Stimulated activated naive B cell treated with anti-CD40 and anti-IgM and Interleukin-4, amounts not matched to agents 10 μg/mL and 1 μg/mL and 100 μg/mL, for 72 hours (primary cell): Measurements from ENCODE around the gene TSPAN15.

Experiments used
- ATAC-seq, 2 donors: fragments of 150-1000 bp; cut with Tn5 transposase; replicated peaks; 2 replicates each; pipeline ENCODE4 v1.10.0; 2021; ENCODE audit warnings: moderate library complexity in 1 of 2
- DNase-seq: peaks from one replicate; pipeline ENCODE4 v3.0.0; 2021
- H3K27ac Mint-ChIP-seq: one replicate; pipeline ENCODE4 v1.8.0; 2022; ENCODE audit warnings: mild to moderate bottlenecking, mixed read lengths
- H3K27me3 Mint-ChIP-seq, 2 donors: one replicate each; pipeline ENCODE4 v1.8.0; 2022; ENCODE audit warnings: mixed read lengths in 2 of 2
- H3K36me3 Mint-ChIP-seq, 2 donors: one replicate each; pipeline ENCODE4 v1.8.0; 2022; ENCODE audit warnings: mixed read lengths in 2 of 2, mild to moderate bottlenecking in 1 of 2
- H3K4me1 Mint-ChIP-seq, 2 donors: one replicate each; pipeline ENCODE4 v1.8.0; 2022; ENCODE audit warnings: mixed read lengths in 2 of 2, mild to moderate bottlenecking in 1 of 2
- H3K4me3 Mint-ChIP-seq, 2 donors: one replicate each; pipeline ENCODE4 v1.8.0; 2022; ENCODE audit warnings: mild to moderate bottlenecking in 2 of 2, mixed read lengths in 2 of 2, moderate library complexity in 1 of 2
- H3K9me3 Mint-ChIP-seq, 2 donors: one replicate each; pipeline ENCODE4 v1.8.0; 2022; ENCODE audit warnings: mixed read lengths in 2 of 2, mild to moderate bottlenecking in 1 of 2

The TSPAN15 gene

DNA sequence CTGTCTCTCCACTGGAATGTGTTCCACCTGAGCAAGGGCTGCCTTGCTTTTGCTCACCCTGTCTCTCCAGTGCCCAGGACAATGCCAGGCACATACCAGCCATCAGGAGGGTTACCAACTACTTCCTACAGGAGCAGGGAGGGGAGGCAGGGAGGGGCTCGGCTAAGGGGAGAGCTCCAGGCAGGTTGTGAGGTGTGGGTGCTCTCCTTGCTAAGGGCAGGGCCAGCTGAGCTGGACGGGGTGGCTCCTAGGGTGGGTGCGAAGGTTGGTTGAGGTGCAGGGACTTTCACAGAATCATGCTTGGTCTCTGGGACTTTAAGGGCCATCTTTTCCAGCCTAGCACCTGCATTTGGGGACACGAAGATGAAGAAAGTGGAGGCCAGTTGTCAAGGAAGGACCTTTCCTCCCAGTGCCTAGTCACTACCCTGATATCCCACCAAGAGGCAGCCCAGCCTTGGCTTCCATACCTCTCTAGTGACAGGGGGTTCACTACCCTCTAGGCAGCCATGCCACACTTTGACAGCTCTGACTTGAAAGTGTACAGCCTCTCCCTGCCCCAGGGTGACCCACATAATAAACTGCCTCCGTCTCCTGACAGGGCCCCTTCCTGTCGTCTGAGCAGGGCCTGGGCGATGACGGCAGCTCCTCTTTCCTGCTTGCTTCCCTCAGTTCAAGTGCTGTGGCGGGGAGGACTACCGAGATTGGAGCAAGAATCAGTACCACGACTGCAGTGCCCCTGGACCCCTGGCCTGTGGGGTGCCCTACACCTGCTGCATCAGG lies 46.5 kb downstream of the TSPAN15 start:
- H3K9me3 Mint-ChIP-seq: no peaks in the 10 kb centered on the region
- no peaks in the 10 kb centered on the region for H3K36me3 Mint-ChIP-seq
- H3K4me3 Mint-ChIP-seq: no peak overlapping the region
- no peak for ATAC-seq
- DNase-seq: no peak
- H3K27me3 Mint-ChIP-seq: peaks cover 0 to 3% of the 10 kb centered on the region in 2 donors
- no peak overlapping the region for H3K27ac Mint-ChIP-seq
- H3K4me1 Mint-ChIP-seq: no peaks in the 10 kb centered on the region

DNA sequence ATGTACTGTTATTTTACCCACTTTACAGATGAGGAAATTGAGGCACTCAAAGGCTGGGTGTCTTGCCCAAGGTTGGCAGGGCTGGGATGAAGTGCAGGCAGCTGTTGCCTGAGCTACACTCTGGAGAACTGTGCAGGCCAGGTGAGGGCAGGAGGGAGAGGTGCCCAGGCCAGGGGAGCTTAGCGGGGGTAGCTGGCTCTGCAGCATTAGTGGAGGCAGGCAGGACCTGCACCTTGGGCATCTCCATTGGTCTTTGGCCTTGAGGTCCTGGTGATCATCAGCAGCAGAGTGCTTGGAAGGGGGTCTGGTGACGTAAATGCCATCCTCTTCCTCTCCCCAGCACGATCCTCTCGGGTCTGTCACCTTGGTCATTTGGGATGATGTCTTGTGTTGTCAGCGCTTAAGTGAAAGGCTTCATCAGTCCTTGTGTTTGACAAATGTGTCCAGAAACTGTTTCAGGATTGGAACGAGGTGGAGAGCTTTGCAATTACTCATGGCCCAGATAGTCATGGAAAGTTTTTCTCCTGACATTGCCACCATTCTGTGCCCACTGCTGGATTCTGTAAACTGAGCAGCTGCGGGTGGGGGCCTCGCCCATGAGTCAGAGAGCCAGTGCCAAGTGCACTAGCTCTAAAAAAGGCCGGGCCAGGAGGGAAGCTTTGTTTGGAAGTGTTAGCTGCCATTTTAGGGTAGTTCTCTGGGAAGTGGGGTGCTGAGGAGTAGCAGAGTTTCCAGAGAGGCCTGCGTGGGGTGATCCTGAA lies 47.6 kb downstream of the TSPAN15 start:
- no peak for DNase-seq
- no peaks in the 10 kb centered on the region for H3K9me3 Mint-ChIP-seq
- no peak for ATAC-seq
- H3K36me3 Mint-ChIP-seq: no peaks in the 10 kb centered on the region
- H3K27ac Mint-ChIP-seq: no peak overlapping the region
- peaks cover 0 to 3% of the 10 kb centered on the region in 2 donors for H3K27me3 Mint-ChIP-seq
- no peak overlapping the region for H3K4me3 Mint-ChIP-seq
- no peaks in the 10 kb centered on the region for H3K4me1 Mint-ChIP-seq

- peak overlapping the region; percentile 53 for H3K27ac Mint-ChIP-seq
- no peaks in the 10 kb centered on the region for H3K4me1 Mint-ChIP-seq
- no peaks in the 10 kb centered on the region for H3K36me3 Mint-ChIP-seq
- DNase-seq (no peak), ATAC-seq (no peak)
- no peak overlapping the region for H3K4me3 Mint-ChIP-seq
- H3K9me3 Mint-ChIP-seq: no peaks in the 10 kb centered on the region
- peaks cover 0 to 3% of the 10 kb centered on the region in 2 donors for H3K27me3 Mint-ChIP-seq
Observed at GRCh38 chr10:69499726-69500689, 48.7 kb downstream of the TSPAN15 start.

DNA sequence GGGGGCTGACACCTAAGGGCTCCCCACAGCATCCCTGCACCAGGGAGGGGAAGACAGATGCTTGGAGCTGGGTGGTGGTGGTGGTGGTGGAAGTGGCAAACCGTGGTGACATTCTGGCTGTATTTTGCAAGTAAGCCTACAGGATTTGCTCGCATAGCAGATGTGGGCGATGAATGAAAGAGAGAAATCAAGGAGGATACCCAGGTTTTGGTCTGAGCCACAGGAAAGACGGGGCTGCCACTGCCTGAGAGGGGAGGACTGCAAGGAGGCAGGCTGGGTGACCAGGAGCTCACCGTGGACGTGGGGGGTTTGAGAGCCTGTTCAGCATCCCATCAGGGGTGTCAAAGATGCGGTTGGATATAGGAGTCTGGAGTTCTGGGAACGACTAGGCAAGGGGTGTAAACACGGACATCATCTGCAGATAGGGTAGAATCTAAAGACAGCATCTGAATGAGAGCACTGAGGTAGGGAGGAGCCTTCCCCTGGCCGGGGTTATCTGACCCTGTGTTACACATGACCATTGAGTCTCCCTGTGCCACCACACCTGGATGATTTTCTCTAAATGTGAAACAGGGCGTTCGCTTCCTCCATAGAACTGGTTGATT lies 49.7 kb downstream of the TSPAN15 start:
- Mint-ChIP-seq H3K27me3 (peaks cover under 1 to 2% of the 10 kb centered on the region in 2 donors), H3K36me3 (no peaks in the 10 kb centered on the region), H3K4me1 (no peaks in the 10 kb centered on the region), H3K4me3 (no peak overlapping the region), H3K9me3 (no peaks in the 10 kb centered on the region), H3K27ac (no peak overlapping the region)
- DNase-seq (no peak), ATAC-seq (no peak)

DNA sequence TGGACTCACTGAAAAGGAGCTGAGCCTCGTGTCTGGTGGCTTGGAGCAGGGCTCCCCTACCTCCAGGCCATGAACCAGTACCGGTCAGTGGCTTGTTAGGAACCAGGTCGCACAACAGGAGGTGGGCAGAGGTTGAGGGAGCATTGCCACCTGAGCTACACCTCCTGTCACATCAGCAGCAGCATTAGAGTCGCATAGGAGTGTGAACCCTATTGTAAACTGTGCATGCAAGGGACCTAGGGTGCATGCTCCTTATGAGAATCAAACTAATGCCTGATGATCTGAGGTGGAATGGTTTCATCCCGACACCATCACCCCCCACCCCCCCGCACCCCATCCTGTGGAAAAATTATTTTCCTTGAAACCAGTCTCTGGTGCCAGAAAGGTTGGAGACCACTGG lies 50.4 kb downstream of the TSPAN15 start:
- peaks cover 0 to 9% of the 10 kb centered on the region in 2 donors for H3K27me3 Mint-ChIP-seq
- H3K4me3 Mint-ChIP-seq: no peak overlapping the region
- no peak overlapping the region for H3K27ac Mint-ChIP-seq

DNA sequence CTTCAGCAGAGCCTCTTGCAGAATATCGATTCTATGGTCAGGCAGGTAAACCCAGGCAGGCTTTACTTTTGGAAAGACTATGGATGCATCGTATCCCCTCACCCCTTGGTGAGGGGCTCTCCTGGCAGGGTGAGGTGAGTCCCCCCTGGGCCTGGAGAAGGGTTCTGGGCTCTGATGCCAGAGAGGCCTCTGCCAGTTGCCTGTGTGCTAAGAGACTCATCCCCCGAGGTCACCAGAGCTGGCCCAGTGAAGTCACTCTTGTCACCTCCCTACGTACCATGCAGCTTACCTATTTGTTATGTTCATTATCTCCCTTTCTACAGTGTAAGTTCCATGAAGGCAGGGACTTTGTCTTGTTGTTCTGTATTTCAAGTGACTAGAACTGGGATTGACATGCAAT lies 51.3 kb downstream of the TSPAN15 start:
- Mint-ChIP-seq H3K36me3 (no peaks in the 10 kb centered on the region), H3K27ac (no peak overlapping the region), H3K4me1 (peaks cover 1 to 4% of the 10 kb centered on the region in 2 donors), H3K9me3 (no peaks in the 10 kb centered on the region), H3K27me3 (peaks cover 0 to 10% of the 10 kb centered on the region in 2 donors), H3K4me3 (no peak overlapping the region)
- ATAC-seq: no peak
- no peak for DNase-seq

More for the DNA sequence above, 50.4 kb downstream of the TSPAN15 start:
- H3K36me3 Mint-ChIP-seq: no peaks in the 10 kb centered on the region
- no peaks in the 10 kb centered on the region for H3K9me3 Mint-ChIP-seq
- no peaks in the 10 kb centered on the region for H3K4me1 Mint-ChIP-seq
- no peak for DNase-seq
- ATAC-seq: no peak

GRCh38 chr10:69503001-69503895 lies 52.0 kb downstream of the TSPAN15 start:
- no peak overlapping the region for H3K27ac Mint-ChIP-seq
- no peaks in the 10 kb centered on the region for H3K9me3 Mint-ChIP-seq
- peaks cover 5 to 7% of the 10 kb centered on the region in 2 donors for H3K4me1 Mint-ChIP-seq
- peaks cover 0 to 16% of the 10 kb centered on the region in 2 donors for H3K27me3 Mint-ChIP-seq
- no peak overlapping the region for H3K4me3 Mint-ChIP-seq
- no peak for DNase-seq
- ATAC-seq: no peak
- no peaks in the 10 kb centered on the region for H3K36me3 Mint-ChIP-seq

DNA sequence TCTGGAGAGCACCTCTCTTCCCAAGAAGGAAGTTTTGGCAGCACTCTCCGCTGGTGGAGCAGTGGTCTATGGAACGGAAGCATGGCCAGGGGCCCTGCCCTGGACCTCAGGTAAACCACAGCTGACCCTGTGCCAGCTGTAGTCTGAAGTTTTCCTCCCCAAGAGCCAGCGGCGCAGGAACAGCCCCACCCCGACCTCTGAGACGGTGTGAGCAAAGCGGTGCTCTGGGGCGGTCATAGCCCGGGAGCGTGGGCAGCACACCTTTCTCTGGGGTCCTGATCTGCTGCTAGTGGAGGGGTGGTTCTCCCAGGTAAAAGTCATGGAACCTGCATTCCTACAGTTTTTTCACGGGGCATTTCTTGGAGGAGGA lies 52.6 kb downstream of the TSPAN15 start:
- Mint-ChIP-seq H3K36me3 (no peaks in the 10 kb centered on the region), H3K27ac (no peak overlapping the region), H3K4me3 (no peak overlapping the region), H3K4me1 (peaks cover 5 to 7% of the 10 kb centered on the region in 2 donors), H3K27me3 (peaks cover 0 to 16% of the 10 kb centered on the region in 2 donors), H3K9me3 (no peaks in the 10 kb centered on the region)
- no peak for DNase-seq
- ATAC-seq: no peak

DNA sequence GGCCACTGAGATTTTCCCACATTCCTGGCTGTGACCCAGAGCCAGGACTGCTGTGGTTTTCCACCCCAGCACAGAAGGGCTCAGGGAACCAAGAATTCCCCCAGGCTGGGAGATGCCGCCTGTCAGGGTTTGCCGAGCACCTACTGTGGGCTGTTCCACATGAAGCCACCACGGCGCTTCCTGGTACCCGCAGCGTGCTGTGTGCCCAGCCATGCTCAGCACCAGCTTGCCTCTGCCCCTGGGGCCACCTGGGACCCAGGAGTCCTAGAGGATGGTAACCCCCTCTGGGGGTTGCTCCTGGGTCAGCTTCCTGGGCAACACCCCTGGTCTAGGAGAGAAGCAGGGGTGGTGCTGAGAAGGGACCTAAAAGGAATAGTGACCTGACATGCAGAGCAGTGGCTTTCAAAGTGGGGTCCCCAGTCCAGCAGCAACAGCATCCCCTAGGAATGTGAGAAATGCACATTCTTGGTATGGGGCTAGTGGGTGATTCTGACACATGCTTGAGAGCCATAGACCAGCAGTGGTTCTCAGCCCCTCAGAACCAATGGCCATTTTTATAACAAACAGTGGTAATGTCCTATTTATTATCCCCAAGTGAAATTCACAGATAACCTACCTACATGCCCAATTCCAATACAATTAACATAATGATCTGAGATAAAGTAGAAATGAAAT lies 53.4 kb downstream of the TSPAN15 start:
- H3K36me3 Mint-ChIP-seq: no peaks in the 10 kb centered on the region
- no peak for DNase-seq
- ATAC-seq: no peak
- peaks cover 5 to 7% of the 10 kb centered on the region in 2 donors for H3K4me1 Mint-ChIP-seq
- no peak overlapping the region for H3K27ac Mint-ChIP-seq
- H3K4me3 Mint-ChIP-seq: no peak overlapping the region
- H3K9me3 Mint-ChIP-seq: no peaks in the 10 kb centered on the region
- H3K27me3 Mint-ChIP-seq: peaks cover 4 to 16% of the 10 kb centered on the region in 2 donors

DNA sequence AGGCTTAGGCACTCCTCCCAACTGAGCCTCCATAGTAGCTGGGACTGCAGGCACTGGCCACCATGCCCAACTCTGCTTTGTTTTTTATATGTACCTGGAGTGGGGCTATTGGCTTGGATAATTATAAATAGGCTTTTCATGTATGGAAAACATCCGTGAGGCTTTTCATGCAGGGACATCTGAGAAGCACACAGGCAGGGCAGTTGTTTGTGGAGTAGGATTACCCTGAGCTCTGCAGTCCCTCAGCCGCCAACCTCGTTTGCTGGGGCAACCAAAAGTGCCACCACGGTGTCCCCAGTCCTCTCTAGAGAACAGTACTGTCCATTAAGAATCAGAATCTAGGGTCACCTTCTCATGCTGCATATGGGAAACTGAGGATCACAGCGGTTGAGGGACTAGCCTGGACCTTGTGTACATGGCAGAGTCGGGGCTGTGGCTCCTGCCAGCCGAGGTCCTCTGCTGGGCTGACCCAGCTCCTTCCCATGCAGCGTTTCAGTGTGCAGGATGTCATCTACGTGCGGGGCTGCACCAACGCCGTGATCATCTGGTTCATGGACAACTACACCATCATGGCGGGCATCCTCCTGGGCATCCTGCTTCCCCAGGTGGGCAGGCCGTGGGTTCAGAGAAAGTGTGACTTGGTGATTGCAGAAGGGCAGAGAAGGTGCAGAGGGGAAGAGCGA lies 54.5 kb downstream of the TSPAN15 start:
- Mint-ChIP-seq H3K4me3 (no peak overlapping the region), H3K27me3 (peaks cover 11 to 25% of the 10 kb centered on the region in 2 donors), H3K4me1 (peaks cover 5 to 7% of the 10 kb centered on the region in 2 donors), H3K9me3 (no peaks in the 10 kb centered on the region), H3K27ac (no peak overlapping the region), H3K36me3 (no peaks in the 10 kb centered on the region)
- no peak for DNase-seq
- no peak for ATAC-seq

DNA sequence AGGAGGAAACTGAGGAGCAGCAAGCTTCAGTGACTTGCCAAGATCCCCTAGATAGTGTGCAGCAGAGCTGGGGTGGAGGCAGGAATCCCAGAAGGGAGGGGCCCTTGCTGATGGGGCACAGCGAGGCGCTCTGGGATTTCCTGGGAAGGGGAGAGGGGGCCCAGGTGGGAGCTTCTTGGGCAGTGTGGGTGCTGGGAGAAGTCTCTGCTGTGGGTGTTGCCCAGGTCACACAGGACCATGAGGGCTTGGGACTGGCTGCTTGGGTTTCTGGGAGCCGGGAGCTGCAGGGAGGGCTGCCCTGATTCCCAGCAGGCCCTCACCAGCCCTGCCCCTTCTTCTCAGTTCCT lies 55.2 kb downstream of the TSPAN15 start:
- peaks cover 15 to 32% of the 10 kb centered on the region in 2 donors for H3K27me3 Mint-ChIP-seq
- no peaks in the 10 kb centered on the region for H3K9me3 Mint-ChIP-seq
- no peak overlapping the region for H3K27ac Mint-ChIP-seq
- H3K36me3 Mint-ChIP-seq: no peaks in the 10 kb centered on the region
- ATAC-seq (no peak), DNase-seq (no peak)
- peaks cover 5 to 7% of the 10 kb centered on the region in 2 donors for H3K4me1 Mint-ChIP-seq
- no peak overlapping the region for H3K4me3 Mint-ChIP-seq
